Upper lobe of left lung (tissue), 6 donors: Measurements from ENCODE around the gene PFN2. TPM values are rescaled to one million over a fixed set of nuclear protein-coding genes. Genes with fewer than 3 reads are reported as not detected.

Experiments used
- ATAC-seq, 2 donors: fragments of 200-7000 bp; cut with Tn5 transposase; one replicate each; pipeline ENCODE4 v1.9.1; 2022; ENCODE audit warnings: mild to moderate bottlenecking in 2 of 2, moderate library complexity in 2 of 2; ENCODE audit not compliant: low FRiP score in 2 of 2
- DNase-seq, 2 donors: peaks; one replicate each; pipeline ENCODE4 v3.0.0-alpha.2; 2019 to 2020
- H3K27ac ChIP-seq, 4 donors: fragments of 200-600 bp; sonication (generic); one replicate each; pipeline ENCODE4 v1.5.1; 2016 to 2019
- H3K27me3 ChIP-seq, 4 donors: fragments of 200-600 bp; sonication (generic); one replicate each; pipeline ENCODE4 v1.5.1; 2017 to 2019
- H3K36me3 ChIP-seq, 4 donors: fragments of 200-600 bp; sonication (generic); one replicate each; pipeline ENCODE4 v1.5.1; 2016 to 2019
- H3K4me1 ChIP-seq, 4 donors: fragments of 200-600 bp; sonication (generic); one replicate each; pipeline ENCODE4 v1.5.1; 2018 to 2019
- H3K4me3 ChIP-seq, 4 donors: fragments of 200-600 bp; sonication (generic); one replicate each; pipeline ENCODE4 v1.5.1; 2017 to 2019; ENCODE audit warnings: mild to moderate bottlenecking in 2 of 4, moderate library complexity in 1 of 4
- H3K9me3 ChIP-seq, 4 donors: fragments of 200-600 bp; sonication (generic); one replicate each; pipeline ENCODE4 v1.5.1; 2018 to 2019
- CTCF ChIP-seq, 6 experiments: fragments of 450-650 bp in 4 of 6; fragments of 200-600 bp in 2 of 6; sonication (generic) in 2 of 6; IDR thresholded peaks; one replicate each; pipeline ENCODE4 v1.5.1; 2016 to 2019; ENCODE audit warnings: antibody characterized with exemption in 6 of 6
- EP300 ChIP-seq, 4 donors: sonication (generic); formaldehyde crosslinking; IDR thresholded peaks; one replicate each; pipeline ENCODE4 v1.5.1; 2017; ENCODE audit warnings: antibody characterized with exemption in 4 of 4, control low read depth in 2 of 4
- POLR2A ChIP-seq, 4 donors: fragments of 450-650 bp; IDR thresholded peaks; one replicate each; pipeline ENCODE4 v1.5.1; 2016 to 2017; ENCODE audit warnings: antibody characterized with exemption in 4 of 4, mild to moderate bottlenecking in 2 of 4
- POLR2AphosphoS5 ChIP-seq, 2 donors: sonication (generic); formaldehyde crosslinking; IDR thresholded peaks; one replicate each; pipeline ENCODE4 v1.5.1; 2017; ENCODE audit warnings: antibody characterized with exemption in 2 of 2
- WGBS, 2 donors: methylation state at CpG; one replicate each; pipeline ENCODE4 v1.1.5; 2017 to 2018; 5-methylcytosine and 5-hydroxymethylcytosine counted together
- total RNA-seq, 6 donors: library from RNA; depleted of rRNA in 4 of 6; stranded (reverse); fragments of >200 nt in 4 of 6; gene quantifications; one replicate each; pipeline versions ENCODE4 v1.1.0 to v1.2.1, GENCODE V29; 2016 to 2021
- donor health status: DM: no; HTN: no; CAD: no; lungs with moderate emphysema.
- donor health status: DM: no; HTN: yes; CAD: no; lungs with severe emphysema.

Gene PFN2
- total RNA-seq, 6 donors from 2014 or later: 6.3 to 38.5 (median 16.8) TPM

DNA sequence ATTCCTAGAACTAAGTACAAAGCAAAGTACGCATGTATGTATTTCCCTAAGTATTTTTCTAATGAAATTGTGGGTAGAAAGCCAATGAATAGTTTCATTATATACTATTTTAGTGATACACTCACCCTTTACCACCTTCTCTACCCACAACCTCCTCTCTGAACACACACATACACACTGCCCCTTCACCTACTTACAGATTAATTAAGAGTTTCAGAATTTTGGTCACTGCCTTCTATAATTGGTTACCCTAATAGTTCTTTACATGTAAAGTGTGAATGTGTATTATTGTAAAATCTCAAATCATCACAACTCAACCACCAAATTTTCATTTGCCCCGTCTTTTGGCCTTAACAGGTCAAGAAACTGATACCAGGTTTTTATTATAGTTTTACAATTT, 7.2 kb downstream of the PFN2 start:
- no peak for DNase-seq
- Histone ChIP-seq H3K36me3 (peaks cover 0 to 11% (median 2%) of the 10 kb centered on the region in 4 donors), H3K4me3 (no peak overlapping the region), H3K4me1 (no peaks in the 10 kb centered on the region), H3K9me3 (no peaks in the 10 kb centered on the region), H3K27me3 (no peaks in the 10 kb centered on the region), H3K27ac (no peak overlapping the region)
- ATAC-seq: no peak
- TF ChIP-seq EP300 (IDR thresholded peaks at IDR 0.05) (no peak), POLR2AphosphoS5 (IDR thresholded peaks at IDR 0.05) (no peak), POLR2A (IDR thresholded peaks at IDR 0.05) (no peak), CTCF (IDR thresholded peaks at IDR 0.05) (no peak)
- 93 to 94% methylated on average over 2 of the region's 2 CpGs for WGBS, 2 donors

- Histone ChIP-seq H3K36me3 (peaks cover 0 to 11% (median 2%) of the 10 kb centered on the region in 4 donors), H3K4me3 (no peak overlapping the region), H3K4me1 (no peaks in the 10 kb centered on the region), H3K9me3 (no peaks in the 10 kb centered on the region), H3K27me3 (no peaks in the 10 kb centered on the region), H3K27ac (no peak overlapping the region)
- DNase-seq: no peak
- no peak for TF ChIP-seq POLR2AphosphoS5 (IDR thresholded peaks at IDR 0.05)
- no peak for TF ChIP-seq EP300 (IDR thresholded peaks at IDR 0.05)
- ATAC-seq: no peak
Measured at GRCh38 chr3:149959443-149959842, 11.3 kb downstream of the PFN2 start.

DNA sequence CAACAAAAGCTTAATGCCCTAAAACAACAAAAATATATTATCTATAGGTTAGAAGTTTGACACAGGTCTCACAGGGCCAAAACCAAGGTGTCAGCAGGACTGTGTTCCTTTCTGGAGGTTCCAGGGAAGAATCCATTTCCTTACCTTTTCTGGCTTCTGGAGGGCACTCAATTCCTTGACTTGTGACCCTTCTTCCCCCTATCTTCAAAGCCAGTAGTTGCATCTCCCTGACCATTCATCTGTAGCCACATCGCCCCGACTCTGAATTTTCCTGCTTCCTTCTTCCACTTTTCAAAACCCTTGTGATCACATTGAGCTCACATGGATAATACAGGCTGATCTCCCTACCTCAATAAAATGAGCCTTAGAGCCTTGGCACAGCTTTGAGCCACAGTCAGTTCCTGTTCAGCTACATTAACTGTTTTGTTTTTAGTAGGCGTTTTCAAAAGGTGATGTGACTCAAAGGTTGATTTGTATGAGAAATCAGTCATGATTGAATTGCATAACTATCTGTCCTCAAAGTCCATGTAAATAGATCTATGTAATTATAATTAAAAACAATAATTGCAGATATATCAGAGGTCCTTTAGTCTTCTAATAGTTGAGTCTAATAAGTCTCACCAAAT, 12.4 kb downstream of the PFN2 start:
- TF ChIP-seq POLR2AphosphoS5 (IDR thresholded peaks at IDR 0.05): no peak
- no peaks in the 10 kb centered on the region for H3K9me3 ChIP-seq
- H3K4me1 ChIP-seq: no peaks in the 10 kb centered on the region
- H3K36me3 ChIP-seq: peaks cover 0 to 11% (median 2%) of the 10 kb centered on the region in 4 donors
- ATAC-seq: no peak
- no peak for DNase-seq
- no peak overlapping the region for H3K27ac ChIP-seq
- no peak overlapping the region for H3K4me3 ChIP-seq
- 82 to 87% methylated on average over 3 of the region's 3 CpGs for WGBS, 2 donors
- H3K27me3 ChIP-seq: no peaks in the 10 kb centered on the region

GRCh38 chr3:149957361-149958125, 13.2 kb downstream of the PFN2 start:
- 96 to 98% methylated on average over 3 of the region's 3 CpGs for WGBS, 2 donors
- peaks cover 0 to 11% (median 2%) of the 10 kb centered on the region in 4 donors for H3K36me3 ChIP-seq
- DNase-seq: no peak
- H3K27me3 ChIP-seq: no peaks in the 10 kb centered on the region
- H3K4me3 ChIP-seq: no peak overlapping the region
- H3K4me1 ChIP-seq: no peaks in the 10 kb centered on the region
- no peaks in the 10 kb centered on the region for H3K9me3 ChIP-seq
- no peak for TF ChIP-seq CTCF (IDR thresholded peaks at IDR 0.05)
- no peak for TF ChIP-seq POLR2AphosphoS5 (IDR thresholded peaks at IDR 0.05)
- no peak for TF ChIP-seq POLR2A (IDR thresholded peaks at IDR 0.05)
- H3K27ac ChIP-seq: no peak overlapping the region
- no peak for ATAC-seq

DNA sequence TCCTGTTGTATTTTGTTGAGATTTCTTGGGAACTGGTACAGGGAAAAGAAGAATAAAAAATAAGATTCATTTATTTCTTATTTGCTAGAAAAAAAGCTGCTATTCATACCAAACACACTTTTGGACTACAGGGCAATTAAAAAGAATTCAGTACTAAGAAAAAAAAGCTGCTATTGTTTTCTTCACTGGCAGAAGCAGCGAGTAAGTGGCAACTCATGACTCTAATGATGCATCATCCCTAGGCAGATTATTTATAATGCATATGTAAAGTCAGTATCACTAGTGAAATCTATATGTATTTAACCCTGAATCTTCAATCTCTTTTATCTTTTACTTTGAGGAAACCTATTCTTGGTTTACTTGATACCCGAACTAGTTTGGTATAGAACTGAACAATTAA, 15.2 kb downstream of the PFN2 start:
- H3K4me1 ChIP-seq: no peaks in the 10 kb centered on the region
- H3K4me3 ChIP-seq: no peak overlapping the region
- no peaks in the 10 kb centered on the region for H3K27me3 ChIP-seq
- H3K9me3 ChIP-seq: no peaks in the 10 kb centered on the region
- DNase-seq: no peak
- TF ChIP-seq POLR2A (IDR thresholded peaks at IDR 0.05): no peak
- TF ChIP-seq EP300 (IDR thresholded peaks at IDR 0.05): no peak
- TF ChIP-seq CTCF (IDR thresholded peaks at IDR 0.05): no peak
- no peak for TF ChIP-seq POLR2AphosphoS5 (IDR thresholded peaks at IDR 0.05)
- WGBS, 2 donors: 92 to 95% methylated on average over 2 of the region's 2 CpGs
- H3K36me3 ChIP-seq: peaks cover 0 to under 1% (median under 1%) of the 10 kb centered on the region in 4 donors
- no peak overlapping the region for H3K27ac ChIP-seq
- no peak for ATAC-seq
